Subcutaneous abdominal adipose tissue (tissue), 5 donors: ENCODE data around the gene HOXB9.
A peak's percentile ranks its signal among the peaks of the same experiment; 100 is the strongest.

Experiments
- H3K27ac ChIP-seq: one replicate; pipeline ENCODE4 v1.7.0; 2013; ENCODE audit warnings: low read depth, mild to moderate bottlenecking, inconsistent platforms, low read length, moderate library complexity
- H3K27me3 ChIP-seq, 5 donors: one replicate each; pipeline ENCODE4 v1.7.0; 2013; ENCODE audit warnings: low read length in 5 of 5, inconsistent platforms in 1 of 5; ENCODE audit not compliant: control insufficient read depth in 5 of 5, insufficient read depth in 4 of 5
- H3K36me3 ChIP-seq, 5 donors: one replicate each; pipeline ENCODE4 v1.7.0; 2013; ENCODE audit warnings: low read length in 5 of 5; ENCODE audit not compliant: control insufficient read depth in 5 of 5, insufficient read depth in 5 of 5
- H3K4me1 ChIP-seq, 5 donors: one replicate each; pipeline ENCODE4 v1.7.0; 2013; ENCODE audit warnings: low read length in 5 of 5, mild to moderate bottlenecking in 3 of 5, moderate library complexity in 1 of 5; ENCODE audit not compliant: control insufficient read depth in 5 of 5, insufficient read depth in 5 of 5
- H3K4me3 ChIP-seq, 5 donors: one replicate each; pipeline ENCODE4 v1.7.0; 2013; ENCODE audit warnings: low read length in 5 of 5, low read depth in 1 of 5
- H3K9ac ChIP-seq, 5 donors: one replicate each; pipeline ENCODE4 v1.7.0; 2013; ENCODE audit warnings: low read length in 5 of 5, mild to moderate bottlenecking in 4 of 5, moderate library complexity in 3 of 5
- H3K9me3 ChIP-seq, 5 donors: one replicate each; pipeline ENCODE4 v1.7.0; 2013; ENCODE audit warnings: low read length in 5 of 5; ENCODE audit not compliant: control insufficient read depth in 5 of 5
- donor health status: healthy.
- donor health status: healthy.
- donor health status: healthy.
- donor health status: healthy.
- donor health status: healthy.

Gene HOXB9

DNA sequence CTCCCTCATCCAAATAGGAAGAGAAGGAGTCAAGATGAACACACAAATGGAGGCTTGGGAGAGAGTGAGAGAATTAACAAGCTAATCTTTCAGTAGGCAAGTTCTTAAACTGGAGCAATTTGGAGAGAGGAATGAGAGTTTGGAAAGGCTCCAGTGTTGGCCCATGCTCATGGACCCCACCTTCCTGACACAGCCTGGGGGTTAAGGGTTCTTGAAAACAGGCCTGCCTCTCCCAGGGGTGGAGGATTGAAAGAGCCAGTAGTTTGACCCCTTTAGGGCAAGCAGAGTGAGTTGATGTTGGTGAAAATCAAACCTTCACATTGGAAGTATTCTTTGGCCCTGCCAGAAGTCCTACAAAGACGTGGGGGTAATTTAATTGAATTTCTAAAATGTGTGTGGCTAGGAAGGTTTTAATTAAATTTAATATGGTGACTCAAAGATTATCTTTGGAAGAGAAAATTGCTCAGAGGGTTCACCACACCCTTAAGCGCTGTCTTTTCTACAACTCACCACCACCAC, 41.9 kb downstream of the HOXB9 start:
- Histone ChIP-seq H3K27ac (peak overlapping the region; percentile 93), H3K9me3 (no peaks in the 10 kb centered on the region), H3K4me3 (peak overlapping the region in 3 of 5 donors; percentile 24 to 86 (median 73)), H3K36me3 (no peaks in the 10 kb centered on the region), H3K4me1 (peaks cover 16 to 94% (median 80%) of the 10 kb centered on the region in 5 donors), H3K9ac (no peak overlapping the region), H3K27me3 (peaks cover 0 to 2% (median 0%) of the 10 kb centered on the region in 5 donors)

DNA sequence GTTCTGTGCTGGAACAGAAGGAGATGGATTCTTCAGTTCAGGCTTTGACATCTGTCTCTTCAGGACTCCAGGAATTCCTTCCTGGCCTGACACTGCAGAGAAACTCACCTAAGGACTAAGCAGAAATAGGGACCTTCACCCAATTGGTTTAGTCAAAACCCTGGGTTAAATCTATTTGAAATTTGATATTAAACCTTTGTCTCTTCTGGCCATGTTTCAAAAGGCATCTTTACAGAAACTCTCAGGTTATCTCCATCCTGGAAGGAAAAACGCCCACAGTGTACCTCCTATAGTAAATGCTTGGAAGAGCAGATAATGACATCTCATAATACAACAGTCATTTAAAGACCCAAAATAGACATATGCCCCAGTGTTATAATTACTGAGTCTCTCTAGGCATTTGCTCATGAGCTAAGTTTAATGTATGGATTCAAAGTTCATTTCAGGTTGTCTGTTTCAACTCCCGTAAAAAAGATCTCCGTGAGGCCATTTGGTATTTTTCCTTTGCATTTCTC, 42.4 kb downstream of the HOXB9 start:
- H3K9me3 ChIP-seq = no peaks in the 10 kb centered on the region
- no peak overlapping the region for H3K4me3 ChIP-seq
- H3K9ac ChIP-seq = no peak overlapping the region
- H3K4me1 ChIP-seq = peaks cover 18 to 97% (median 85%) of the 10 kb centered on the region in 5 donors
- peaks cover 0 to 2% (median 0%) of the 10 kb centered on the region in 5 donors for H3K27me3 ChIP-seq
- peak overlapping the region; percentile 93 for H3K27ac ChIP-seq
- H3K36me3 ChIP-seq = no peaks in the 10 kb centered on the region

DNA sequence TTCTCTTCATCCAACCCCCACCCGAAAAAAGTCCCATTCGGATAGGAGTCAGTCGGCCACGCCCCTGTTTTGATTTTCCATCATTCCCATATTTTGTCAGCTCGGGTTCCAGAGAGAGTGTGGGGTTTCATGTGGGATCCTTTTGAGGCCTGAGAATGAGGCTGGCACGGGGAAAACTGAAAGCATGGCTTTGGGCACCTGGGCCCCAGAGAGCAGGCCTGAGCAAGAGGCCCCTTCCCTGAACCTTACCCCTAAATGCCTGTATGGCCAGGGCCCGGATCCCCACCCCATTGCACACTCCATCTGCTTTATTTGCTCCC, 43.4 kb downstream of the HOXB9 start:
- Histone ChIP-seq H3K4me1 (peaks cover 17 to 91% (median 78%) of the 10 kb centered on the region in 5 donors), H3K27me3 (peaks cover 0 to 2% (median 0%) of the 10 kb centered on the region in 5 donors), H3K9ac (peak overlapping the region in 4 of 5 donors; percentile 71 to 83 (median 80)), H3K9me3 (no peaks in the 10 kb centered on the region), H3K27ac (peak overlapping the region; percentile 93), H3K4me3 (peak overlapping the region; percentile 64 to 91 (median 78)), H3K36me3 (no peaks in the 10 kb centered on the region)

GRCh38 chr17:48579760-48580554, 46.2 kb downstream of the HOXB9 start:
- Histone ChIP-seq H3K36me3 (peaks cover 0 to 2% (median 0%) of the 10 kb centered on the region in 5 donors), H3K9ac (peak overlapping the region in 4 of 5 donors; percentile 71 to 88 (median 80)), H3K27ac (peak overlapping the region; percentile 93), H3K4me3 (peak overlapping the region in 3 of 5 donors; percentile 66 to 83 (median 75)), H3K27me3 (peaks cover 0 to 2% (median 0%) of the 10 kb centered on the region in 5 donors), H3K9me3 (no peaks in the 10 kb centered on the region), H3K4me1 (peaks cover 13 to 89% (median 78%) of the 10 kb centered on the region in 5 donors)

DNA sequence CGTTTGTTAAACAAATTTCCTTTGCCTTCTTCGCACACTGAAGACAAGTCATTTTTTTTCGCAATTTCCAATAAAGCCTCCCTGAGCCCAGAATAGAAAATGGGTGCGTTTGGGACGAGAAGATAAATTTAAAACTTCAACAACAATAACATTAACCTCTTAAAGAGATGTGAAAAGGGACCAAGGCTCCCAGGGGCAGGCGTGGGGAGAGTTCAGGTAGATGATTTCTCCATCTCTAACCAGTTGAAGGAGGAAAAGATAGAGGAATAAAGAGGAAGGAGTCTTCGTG, 46.7 kb downstream of the HOXB9 start:
- no peaks in the 10 kb centered on the region for H3K9me3 ChIP-seq
- H3K4me1 ChIP-seq = peaks cover 13 to 89% (median 78%) of the 10 kb centered on the region in 5 donors
- peaks cover 0 to 2% (median 0%) of the 10 kb centered on the region in 5 donors for H3K27me3 ChIP-seq
- peak overlapping the region in 4 of 5 donors; percentile 77 to 88 (median 80) for H3K4me3 ChIP-seq
- H3K9ac ChIP-seq = peak overlapping the region; percentile 21 to 90 (median 71)
- peaks cover 0 to 2% (median 0%) of the 10 kb centered on the region in 5 donors for H3K36me3 ChIP-seq
- H3K27ac ChIP-seq = peak overlapping the region; percentile 93

GRCh38 chr17:48578616-48579470, 47.3 kb downstream of the HOXB9 start:
- H3K27ac ChIP-seq = peak overlapping the region; percentile 93
- H3K27me3 ChIP-seq = peaks cover 0 to 2% (median 0%) of the 10 kb centered on the region in 5 donors
- peaks cover 13 to 84% (median 77%) of the 10 kb centered on the region in 5 donors for H3K4me1 ChIP-seq
- H3K9ac ChIP-seq = peak overlapping the region; percentile 44 to 90 (median 84)
- peak overlapping the region; percentile 70 to 88 (median 77) for H3K4me3 ChIP-seq
- peaks cover 0 to 2% (median 0%) of the 10 kb centered on the region in 5 donors for H3K36me3 ChIP-seq
- no peaks in the 10 kb centered on the region for H3K9me3 ChIP-seq

DNA sequence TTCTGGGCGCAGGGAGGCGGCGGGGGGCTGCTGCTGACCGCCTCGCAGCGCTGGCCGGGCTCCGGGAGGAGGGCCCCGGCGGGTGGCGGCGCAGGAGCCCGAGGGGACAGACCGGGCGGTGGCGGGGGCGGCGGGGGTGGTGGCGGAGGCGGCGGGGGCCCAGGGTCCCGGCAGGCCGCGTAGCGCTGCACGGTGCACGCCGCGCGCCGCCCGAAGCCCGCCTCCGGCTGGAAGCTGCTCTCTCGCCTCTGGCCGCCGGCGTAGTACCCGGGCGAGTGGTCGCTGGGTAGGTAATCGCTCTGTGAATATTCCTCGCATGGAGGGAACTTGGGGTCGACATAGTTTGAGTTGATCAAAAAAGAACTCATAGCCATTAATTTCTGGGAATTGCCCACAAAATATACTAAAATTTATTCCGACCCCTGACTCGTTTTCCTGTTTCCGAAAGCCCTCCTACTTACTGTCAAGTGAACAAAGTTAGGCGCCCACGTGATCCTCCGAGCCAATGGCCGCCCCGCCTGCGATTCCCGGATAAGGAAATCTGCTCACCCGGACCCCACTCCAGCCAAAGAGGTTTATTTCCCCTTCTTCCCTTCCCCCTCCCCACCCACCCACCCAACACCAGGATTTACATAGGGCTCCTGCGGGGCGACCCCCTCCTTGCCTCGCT, 48.1 kb downstream of the HOXB9 start, which contains the start of gene HOXB4:
Gene HOXB4, minus strand, starts transcription at position 405 of the 670 bp plus-strand sequence. Its CDS starts 31 bp downstream, at position 374.
- peak within 1 kb of the TSS; percentile 93 for H3K27ac ChIP-seq
- peaks cover 13 to 85% (median 82%) of the 10 kb centered on the region in 5 donors for H3K4me1 ChIP-seq
- H3K27me3 ChIP-seq = peaks cover 0 to under 1% (median 0%) of the 10 kb centered on the region in 5 donors
- H3K9me3 ChIP-seq = no peaks in the 10 kb centered on the region
- H3K9ac ChIP-seq = peak within 1 kb of the TSS; percentile 77 to 90 (median 84)
- H3K36me3 ChIP-seq = peaks cover 0 to 5% (median 0%) of the 10 kb centered on the region in 5 donors
- peak within 1 kb of the TSS; percentile 70 to 88 (median 77) for H3K4me3 ChIP-seq

DNA sequence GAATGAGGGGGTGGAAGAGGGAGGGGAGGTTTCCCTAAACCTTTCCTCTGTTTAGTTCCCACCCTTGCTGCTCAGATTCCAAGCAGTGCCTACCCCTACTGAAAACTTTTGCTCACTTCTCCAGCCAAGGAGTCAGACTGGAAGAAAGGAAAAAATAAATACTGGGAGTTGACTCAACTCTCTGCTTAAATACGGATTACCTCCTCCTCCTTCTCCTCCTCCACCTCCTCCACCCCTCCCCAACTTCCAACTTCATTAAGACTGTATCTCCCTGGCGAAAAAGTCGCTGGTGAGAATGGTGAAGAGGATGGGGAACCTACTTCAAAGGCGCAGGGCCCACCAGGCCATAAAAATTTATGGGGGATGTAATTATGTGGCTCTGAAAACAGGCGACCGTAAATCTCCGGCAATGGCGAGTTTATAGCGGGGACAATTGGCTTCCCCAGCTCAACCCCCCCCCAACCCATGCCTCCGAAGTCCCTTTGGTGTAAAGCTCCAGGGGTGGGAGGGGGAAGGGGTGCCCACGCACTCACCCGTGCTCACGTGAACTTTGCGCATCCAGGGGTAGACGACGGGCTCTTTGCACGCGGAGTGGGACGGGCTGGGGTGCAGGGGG, 48.7 kb downstream of the HOXB9 start:
- Histone ChIP-seq H3K27me3 (no peaks in the 10 kb centered on the region), H3K9ac (peak overlapping the region; percentile 58 to 79 (median 75)), H3K36me3 (peaks cover 0 to 6% (median 0%) of the 10 kb centered on the region in 5 donors), H3K9me3 (no peaks in the 10 kb centered on the region), H3K4me1 (peaks cover 11 to 85% (median 82%) of the 10 kb centered on the region in 5 donors), H3K27ac (peak overlapping the region; percentile 88), H3K4me3 (peak overlapping the region; percentile 66 to 82 (median 69))
